DMS53 (cell line): ENCODE data around the gene KIFBP.
"Not testable (repeated sequence)": the region's sequence is repeated elsewhere in the genome, so short reads cannot be mapped to it uniquely, and the experiment has no call there.

Source experiments
- DNase-seq: peaks from one replicate; lab custom pipeline; 2025; lab: John Stamatoyannopoulos, UW

Gene KIFBP

DNA sequence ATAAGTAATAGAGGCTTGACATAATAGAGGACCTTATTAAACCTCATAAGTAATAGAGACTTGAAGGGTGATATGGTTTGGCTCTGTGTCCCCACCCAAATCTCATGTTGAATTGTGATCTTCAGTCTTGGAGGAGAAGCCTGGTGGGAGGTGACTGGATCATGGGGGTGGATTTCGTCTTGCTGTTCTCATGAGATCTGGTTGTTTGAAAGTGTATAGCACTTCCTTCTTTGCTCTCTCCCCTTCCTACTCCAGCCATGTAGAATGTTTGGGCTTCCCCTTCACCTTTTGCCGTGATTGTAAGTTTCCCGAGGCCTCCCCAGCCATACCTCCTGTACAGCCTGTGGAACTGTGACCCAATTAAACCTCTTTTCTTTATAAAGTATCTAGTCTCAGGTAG is 8.6 kb downstream of the KIFBP start:
- no peak for DNase-seq

DNA sequence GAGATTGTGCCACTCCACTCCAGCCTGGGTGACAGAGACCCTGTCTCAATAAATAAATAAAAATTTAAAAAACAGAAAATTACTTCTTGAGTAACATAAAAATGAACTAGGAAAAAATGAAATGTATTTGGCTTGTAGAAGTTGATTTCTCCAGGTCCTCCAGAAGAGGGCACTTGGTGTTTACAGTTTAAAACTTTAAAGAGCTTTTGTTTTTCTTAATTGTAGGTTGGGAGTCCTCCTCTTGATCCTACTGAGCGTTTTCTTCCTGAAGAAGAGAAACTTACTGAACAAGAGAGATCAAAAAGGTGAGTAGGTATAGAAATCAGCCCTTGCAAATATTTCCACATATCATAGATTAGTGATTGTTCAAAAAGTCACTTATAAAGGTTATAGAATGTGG is 16.2 kb downstream of the KIFBP start:
- peak; percentile 39 for DNase-seq

DNA sequence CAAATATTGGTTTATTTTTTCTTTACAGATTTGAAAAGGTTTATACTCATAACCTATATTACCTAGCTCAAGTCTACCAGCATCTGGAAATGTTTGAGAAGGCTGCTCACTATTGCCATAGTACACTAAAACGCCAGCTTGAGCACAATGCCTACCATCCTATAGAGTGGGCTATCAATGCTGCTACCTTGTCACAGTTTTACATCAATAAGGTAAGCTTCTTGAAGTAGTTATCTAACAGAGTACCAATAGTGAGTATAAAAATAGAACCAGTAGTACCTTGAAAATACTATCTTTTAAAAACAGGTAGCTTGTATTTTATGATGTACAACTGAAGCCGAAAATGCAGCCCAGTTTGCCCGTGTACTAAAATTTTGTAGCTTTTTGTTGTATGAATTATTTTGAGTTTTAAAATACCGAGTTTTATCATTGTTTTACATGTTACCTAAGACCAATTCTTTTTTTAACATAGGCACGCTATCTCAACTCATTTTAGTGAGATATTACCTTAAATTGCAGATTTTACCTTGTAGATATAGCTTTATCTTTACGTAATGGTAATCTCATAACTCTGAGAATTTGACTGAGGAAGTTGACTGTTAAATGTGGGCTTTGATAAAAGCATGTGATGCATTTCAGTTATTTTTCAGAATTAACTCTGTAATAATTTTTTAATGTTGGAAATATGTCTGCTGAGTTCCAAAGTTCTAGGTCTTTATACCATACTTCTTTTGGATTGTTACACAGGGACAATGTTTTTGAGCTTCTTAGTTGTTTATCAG is 17.3 kb downstream of the KIFBP start:
- DNase-seq: no peak

DNA sequence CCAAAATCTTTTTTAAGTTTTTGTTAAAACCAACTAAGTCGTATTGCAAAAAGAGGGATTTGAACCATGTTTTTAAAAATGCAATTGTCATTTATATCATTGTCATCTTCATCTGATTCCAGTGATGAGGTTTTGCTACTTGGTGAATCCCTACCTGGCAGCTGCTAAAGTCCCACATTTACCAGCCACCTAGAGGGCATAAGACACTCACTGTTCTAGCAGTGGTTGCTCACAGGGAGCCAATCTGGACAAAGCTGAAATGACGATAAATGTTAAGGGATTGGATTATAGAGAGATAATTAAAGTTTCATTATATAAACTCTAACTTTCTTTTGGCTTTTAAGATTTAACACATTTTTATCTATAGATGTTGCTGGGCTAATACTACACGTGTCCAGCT is 18.7 kb downstream of the KIFBP start:
- no peak for DNase-seq

DNA sequence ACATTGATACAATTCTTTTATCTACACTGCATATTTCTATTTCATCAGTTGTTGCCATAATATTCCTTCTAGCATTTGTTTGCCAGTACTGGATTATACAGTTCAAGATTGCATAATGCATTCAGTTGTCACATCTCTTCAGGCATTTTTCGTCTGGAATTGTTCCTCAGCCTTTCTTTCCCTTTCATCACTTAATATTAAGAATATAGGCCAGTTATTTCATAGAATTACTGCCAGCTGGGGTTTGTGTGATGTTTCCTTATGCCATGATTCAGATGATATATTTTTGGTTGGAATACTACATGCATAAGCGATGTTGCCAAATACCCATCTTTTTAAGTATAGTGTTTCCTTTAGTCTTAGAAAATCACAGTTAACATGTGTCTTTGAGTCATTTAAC is 20.8 kb downstream of the KIFBP start:
- DNase-seq: no peak

DNA sequence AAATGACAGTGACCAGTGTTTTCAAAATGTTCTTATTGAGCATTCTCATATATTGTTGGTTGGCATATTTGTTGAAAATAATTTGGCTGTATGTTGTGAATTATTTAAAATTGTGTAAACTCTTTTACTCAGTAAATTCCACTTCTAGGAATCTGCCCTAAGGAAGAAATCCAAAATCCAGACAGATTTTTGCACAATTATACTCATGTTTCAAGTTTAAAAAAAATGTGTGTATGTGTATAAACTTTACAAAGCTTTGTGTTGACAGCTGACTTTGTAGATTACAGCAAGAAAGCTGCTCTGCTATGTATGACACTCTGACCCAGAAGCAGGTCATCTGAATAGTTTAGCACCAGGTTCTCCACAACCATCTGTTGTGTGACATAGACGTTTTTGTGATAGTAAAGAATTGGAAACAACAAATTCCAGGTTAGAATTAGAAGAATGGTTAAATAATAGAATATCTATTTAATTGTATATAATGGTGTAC is 21.6 kb downstream of the KIFBP start:
- DNase-seq: no peak

DNA sequence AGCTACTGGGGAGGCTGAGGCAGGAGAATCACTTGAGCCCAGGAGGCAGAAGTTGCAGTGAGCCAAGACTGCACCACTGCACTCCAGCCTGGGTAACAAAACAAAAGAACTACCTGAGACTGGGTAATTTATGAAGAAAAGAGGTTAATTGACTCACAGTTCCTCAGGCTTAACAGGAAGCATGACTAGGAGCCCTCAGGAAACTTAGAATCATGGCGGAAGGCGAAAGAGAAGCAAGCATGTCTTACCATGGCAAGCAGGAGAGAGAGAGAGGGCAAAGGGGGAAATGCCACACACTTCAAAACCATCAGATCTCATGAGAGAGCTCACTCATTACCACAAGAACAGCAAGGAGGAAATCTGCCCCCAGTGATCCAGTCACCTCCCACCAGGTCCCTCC is 24.2 kb downstream of the KIFBP start:
- DNase-seq: not testable (repeated sequence)

DNA sequence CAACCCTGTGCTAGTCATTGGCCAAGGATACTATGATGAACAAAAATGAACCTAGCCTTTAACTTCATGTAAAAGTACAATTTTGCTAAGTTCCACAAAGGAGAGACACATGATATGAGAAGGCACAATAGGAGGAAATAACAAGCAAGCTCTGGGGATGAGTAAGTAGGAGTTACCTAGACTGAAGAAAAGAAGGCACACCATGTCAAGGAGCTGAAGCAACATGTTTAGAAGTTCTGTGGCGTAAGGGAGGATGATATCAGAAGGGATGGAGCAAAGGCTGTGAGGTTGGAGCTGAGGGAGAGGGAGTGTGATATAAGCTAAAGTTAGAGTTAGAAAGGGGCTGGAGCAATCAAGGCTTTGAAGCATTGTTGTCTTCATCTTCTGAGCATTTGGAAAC is 25.6 kb downstream of the KIFBP start:
- DNase-seq: no peak

DNA sequence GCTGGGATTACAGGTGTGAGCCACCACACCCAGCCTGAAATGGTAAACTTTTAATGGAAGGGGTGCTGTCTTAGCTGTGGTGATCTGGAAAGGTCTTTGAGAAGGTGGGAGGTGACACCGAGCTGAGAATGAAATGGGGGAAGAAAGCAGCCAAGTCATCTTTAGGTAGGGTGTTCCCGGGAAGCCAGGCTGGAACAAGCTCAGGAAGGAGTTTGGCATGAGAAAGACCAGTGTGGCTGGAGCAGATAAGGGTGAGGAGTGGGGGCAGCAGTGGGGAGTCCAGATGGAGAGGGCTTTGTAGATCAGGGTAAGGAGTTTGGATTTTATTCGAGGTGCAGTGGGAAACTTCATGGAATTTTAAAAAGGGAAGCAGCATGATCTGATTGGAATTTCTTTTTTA is 30.0 kb downstream of the KIFBP start:
- DNase-seq: no peak

DNA sequence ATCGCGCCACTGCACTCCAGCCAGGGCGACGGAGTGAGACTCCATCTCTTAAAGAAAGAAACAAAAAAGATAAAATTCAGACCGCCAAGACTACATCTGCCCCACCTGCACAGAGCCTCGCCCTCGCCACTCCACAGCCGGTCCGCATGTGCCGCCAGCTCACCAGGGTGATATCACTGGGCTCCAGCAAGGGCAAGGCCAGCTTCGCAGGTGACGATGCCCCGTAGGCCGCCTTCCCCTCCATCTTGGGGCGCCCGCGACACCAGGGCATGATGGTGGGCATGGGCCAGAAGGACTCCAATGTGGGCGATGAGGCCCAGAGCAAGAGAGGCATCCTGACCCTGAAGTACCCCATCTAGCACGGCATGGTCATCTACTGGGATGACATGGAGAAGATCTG is 34.0 kb downstream of the KIFBP start:
- DNase-seq: no peak

DNA sequence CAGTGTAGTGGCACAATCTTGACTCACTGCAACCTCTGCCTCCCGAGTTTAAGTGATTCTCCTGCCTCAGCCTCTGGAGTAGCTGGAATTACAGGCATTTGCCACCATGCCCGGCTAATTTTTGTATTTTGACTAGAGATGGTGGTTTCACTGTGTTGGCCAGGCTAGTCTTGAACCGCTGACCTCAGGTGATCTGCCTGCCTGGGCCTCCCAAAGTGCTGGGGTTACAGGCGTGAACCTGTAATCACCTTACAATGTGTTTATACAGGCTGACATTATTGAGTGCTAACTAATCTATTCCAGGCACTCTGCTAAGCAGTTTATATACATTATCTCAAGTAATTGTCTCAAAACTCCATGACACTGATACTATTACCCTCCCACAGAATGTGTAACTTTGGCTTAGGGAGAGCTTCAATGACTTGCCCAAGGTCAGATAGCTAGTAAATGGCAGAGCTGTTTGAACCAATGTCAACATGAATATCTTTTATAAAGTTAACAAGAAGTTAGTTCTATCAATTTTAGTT is 36.8 kb downstream of the KIFBP start:
- no peak for DNase-seq

DNA sequence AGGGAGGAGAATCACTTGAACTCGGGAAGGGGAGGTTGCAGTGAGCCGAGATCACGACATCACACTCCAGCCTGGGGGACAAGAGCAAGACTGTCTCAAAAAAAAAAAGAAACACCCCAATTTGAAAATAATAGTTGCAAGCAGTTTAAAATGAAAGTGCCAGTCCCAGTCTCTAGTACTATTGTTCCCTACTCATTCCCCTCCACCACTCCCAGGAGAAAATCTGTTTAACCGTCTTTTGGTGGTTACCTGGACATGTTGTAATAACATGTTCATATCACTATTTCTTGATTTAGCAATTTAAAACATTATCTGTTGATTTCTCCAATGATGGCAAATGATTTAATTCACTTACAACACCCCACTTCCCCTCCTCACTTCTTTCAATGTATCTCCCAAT is 44.7 kb downstream of the KIFBP start:
- no peak for DNase-seq

DNA sequence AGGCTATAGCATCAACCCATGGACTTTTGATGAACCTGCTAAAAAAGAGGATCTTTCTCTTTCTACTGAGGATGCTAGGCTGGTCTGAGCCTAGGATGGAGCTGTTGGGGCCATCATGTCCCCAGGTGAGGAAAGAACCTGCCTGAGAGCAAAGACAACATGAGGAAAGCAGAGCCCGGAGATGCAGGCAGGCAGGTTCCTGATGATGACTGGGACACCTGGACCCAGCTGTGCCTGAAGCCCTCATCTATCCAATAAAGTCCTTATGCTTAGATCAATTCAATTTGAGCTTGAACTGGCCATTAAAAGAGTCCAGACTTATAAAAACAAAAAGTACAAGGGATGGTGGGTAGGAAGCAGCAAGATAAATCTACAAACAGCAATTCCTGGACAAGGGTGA is 48.9 kb downstream of the KIFBP start:
- no peak for DNase-seq

DNA sequence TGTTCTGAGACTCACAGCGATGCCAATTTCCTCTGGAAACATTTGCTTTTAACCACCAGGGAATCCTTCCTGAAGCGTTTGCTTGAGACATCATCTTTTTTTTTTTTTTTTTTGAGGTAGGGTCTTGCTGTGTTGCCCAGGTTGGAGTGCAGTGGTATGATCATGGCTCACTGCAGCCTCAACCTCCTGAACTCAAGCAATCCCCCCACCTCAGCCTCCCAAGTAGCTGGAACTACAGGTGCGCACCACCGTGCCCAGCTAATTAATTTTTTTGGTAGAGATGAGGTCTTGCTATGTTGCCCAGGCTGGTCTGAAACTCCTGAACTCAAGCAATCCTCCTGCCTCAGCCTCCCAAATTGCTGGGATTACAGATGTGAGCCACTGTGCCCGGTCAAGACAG is 52.3 kb downstream of the KIFBP start:
- DNase-seq: not testable (repeated sequence)

DNA sequence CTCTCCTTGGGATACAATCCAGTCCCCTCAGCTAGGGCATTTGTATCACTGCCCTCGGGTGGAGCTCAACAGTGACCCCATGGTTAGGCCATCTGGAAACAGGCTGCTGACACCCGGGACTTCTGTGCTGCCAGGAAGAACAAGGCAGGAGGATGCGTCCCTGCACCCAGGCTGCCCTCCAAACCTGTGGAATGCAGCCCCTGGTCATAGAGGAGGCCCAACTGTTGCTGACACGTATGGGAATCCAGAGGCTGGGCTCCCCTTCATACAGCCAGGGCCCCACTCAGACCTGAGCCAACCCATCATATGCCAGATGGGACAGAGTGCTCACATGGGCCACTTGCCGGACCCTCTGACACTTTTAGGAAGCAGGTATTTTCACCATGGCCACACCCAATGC is 53.8 kb downstream of the KIFBP start:
- no peak for DNase-seq

DNA sequence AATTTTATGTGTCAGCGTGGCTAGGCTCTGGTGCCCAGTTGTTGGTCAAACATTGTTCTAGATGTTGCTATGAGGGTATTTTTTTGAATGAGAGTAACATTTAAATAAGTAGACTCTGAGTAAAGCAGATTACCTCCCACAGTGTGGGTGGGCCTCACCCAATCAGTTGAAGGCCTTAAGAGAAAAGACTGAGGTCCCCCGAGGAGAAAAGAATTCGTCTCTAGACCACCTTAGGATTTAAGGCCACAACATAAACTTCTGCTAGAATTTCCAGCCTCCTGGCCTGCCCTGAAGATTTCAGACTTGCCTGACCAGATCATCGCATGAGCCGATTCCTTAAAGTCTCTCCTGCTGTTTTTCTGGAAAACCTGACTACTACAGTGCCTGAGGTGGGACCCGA is 54.2 kb downstream of the KIFBP start:
- DNase-seq: no peak

DNA sequence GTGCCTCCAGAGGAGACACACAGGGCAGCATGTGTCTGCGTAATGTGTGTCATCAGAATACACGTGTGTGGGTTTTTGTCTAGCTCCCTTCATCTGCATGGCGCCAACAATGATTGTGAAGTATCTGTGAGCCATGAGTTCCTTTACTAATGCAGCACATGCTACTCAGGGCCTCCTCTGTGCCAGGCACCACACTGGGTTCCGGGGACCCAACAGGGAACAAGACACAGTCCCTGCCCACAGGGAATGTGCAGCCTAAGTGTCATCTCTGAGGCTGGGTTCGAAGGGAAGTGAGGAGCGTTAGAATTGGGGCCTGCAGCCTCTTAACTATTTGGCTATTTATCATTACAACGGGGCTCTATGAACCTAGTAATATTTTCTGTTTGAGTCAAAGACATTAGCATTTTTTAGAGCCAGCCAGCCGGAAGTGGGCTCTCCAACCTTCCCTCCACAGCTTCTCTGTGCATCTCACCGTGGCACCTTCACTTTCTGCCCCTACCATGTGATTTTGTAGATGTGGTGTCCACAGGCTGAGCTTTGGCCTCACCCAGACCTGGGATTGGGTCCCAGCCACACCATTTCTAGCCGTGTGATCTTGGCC is 55.4 kb downstream of the KIFBP start:
- DNase-seq: no peak

DNA sequence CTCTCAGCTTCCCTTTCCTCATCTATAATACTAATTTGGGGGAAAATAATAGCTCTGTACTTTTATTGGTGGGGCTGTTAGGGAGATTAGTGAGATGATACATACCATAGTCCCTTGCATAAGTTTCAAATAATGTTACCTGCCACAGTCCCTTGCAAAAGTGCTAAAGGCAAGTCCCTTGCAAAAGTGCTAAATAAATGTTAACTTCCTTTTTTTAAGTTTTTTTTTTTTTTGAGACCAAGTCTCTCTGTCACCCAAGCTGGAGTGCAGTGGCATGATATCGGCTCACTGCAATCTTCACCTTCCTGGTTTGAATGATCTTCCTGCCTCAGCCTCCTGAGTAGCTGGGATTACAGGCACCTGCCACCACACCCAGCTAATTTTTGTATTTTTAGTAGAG is 55.9 kb downstream of the KIFBP start:
- no peak for DNase-seq

DNA sequence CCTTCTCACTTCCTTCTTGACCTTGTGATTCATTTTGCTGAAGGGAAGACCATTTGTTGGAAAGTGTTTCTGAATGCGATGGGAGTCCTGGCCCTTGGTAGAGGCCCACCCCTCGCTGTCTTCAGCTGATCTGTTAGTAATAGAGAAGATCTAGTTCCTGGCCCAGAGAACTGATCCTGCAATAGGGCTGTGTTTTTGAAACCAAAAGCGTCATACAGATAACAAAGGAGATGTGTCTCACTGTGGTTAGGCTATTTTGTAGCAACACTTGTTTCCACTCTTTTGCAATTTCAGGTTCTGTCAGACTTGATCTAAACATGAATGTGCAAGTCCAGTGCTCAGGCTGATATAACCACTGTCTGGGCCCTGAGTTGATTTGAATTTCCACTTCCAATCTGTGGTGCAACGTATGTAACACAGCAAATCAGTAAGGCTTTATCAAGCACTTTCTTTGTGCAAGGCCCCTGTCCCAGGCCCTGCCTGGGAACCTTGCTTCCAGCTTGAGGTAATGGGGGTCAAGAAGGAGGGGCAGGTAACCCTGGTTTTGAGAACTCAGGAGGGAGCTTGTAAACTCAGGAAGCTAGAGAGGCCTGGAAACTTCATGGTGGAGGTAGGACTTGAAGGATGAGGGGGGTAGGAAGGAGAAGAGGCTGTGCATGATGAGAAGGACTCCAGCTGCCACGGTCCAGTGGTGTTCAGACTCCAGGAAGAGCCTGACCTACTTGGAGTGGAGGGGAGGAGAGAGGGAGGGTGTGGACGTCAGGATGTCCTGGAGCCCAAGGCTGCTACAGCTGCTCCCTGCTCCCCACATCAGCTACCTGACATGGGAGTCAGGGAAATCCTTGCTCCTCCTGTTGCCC is 57.1 kb downstream of the KIFBP start:
- DNase-seq: peak; percentile 14

DNA sequence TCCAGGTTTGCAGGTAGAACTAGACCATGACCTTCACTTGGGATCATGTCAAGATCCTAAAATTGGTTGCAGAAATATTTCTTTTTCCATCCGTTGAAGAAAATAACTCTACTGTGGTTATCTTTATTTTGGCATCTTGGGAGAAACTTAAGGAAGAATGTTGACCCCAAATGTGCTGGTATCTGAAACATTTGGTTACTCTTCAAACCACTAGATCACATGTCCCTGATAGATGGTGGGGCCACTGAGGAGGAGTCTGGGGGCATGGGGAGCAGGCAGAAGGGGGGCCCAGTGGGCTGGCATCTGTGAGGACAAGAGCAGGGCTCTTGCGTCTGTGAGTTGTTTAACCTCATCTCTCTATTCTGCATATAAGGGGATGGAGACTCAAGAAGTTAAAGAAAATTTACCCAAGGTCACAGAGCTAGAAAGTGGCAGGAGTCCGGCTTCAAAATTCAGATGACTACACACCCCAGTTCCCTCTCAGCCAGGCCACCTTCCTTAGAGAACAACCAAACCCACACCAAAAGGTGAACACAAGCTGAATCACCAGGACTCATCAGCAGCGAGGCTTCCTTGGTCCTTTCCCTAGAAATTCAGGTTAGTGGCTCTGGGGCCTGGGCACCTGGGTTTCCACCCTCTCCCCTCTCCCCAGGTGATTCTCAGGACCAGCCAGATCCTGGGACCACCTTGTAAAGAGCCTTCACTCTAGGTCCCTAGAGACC is 58.7 kb downstream of the KIFBP start:
- no peak for DNase-seq

DNA sequence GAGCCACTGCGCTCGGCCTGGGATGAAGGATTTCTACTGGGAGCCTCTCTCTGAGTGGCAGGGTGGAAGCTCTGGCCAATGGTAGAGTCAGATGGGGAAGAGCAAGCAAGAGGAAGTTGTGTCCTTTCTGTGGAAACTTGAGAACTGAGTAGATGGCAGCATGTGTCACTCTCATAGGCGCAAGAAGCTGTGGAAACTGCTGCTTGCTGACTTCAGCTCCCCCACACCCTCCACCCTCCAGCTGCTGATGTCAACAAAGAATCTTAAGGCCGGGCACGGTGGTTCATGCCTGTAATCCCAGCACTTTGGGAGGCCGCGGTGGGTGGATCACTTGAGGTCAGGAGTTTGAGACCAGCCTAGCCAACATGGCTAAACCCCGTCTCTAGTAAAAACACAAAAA is 59.5 kb downstream of the KIFBP start:
- DNase-seq: no peak

DNA sequence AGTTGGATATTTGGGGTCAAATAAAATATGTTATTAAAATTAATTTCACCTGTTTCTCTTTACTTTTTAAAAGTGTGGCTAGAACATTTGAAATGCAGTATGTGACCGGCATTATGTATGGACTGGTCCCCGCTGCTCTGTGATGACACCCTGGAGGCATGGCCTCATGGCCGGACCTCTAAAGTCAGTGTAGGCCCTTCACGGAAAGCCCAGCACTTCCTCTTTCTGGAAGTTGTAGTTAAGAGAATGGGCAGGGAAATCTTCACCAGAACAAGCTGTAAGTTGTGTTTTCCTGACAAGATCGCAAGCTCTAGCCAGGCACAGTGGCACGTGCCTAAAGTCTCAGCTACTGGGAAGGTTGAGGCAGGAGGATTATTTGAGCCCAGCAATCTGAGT is 61.0 kb downstream of the KIFBP start:
- DNase-seq: no peak
